GM12878 (cell line): ENCODE measurements around the gene CDK4. TPM values are rescaled to one million over a fixed set of nuclear protein-coding genes. Genes with fewer than 3 reads are reported as not detected.

ENCODE experiments used
- ATAC-seq: fragments of 200-7000 bp; cut with Tn5 transposase; 3 replicates; pipeline ENCODE4 v1.9.1; 2020; ENCODE audit warnings: mild to moderate bottlenecking, moderate library complexity
- BruUV-seq: library from RNA; stranded (reverse); fragments of 400-500 nt; replicated peaks from 2 replicates; lab custom pipeline; 2021; lab: Mats Ljungman, UMichigan
- CTCF ChIA-PET: fragments of 300-600 bp; sonication (Branson Sonifier 250); formaldehyde crosslinking; extraction: SDS; loops from one replicate; lab custom pipeline; 2021; ENCODE audit warnings: inconsistent platforms; lab: Yijun Ruan, JAX
- POLR2A ChIA-PET: fragments of 350-600 bp; formaldehyde crosslinking; extraction: SDS; loops from one replicate; lab custom pipeline; 2021; ENCODE audit warnings: inconsistent platforms; lab: Charles Lee
- RAD21 ChIA-PET: fragments of 300-600 bp; sonication (Branson Sonifier 250); formaldehyde crosslinking; loops from one replicate; lab custom pipeline; 2023; ENCODE audit warnings: antibody characterized with exemption; ENCODE audit not compliant: unreplicated experiment; lab: Charles Lee
- SMC1A ChIA-PET: fragments of 300-600 bp; sonication (Branson Sonifier 250); formaldehyde crosslinking; loops from one replicate; lab custom pipeline; 2023; ENCODE audit not compliant: unreplicated experiment, uncharacterized antibody; lab: Charles Lee
- DNase-seq: peaks from one replicate; pipeline ENCODE4 v3.0.0-alpha.2; 2011; ENCODE audit warnings: low read depth, low spot score
- FAIRE-seq: peaks from 3 replicates; lab custom pipeline; 2011; peaks lifted over from hg19 to GRCh38; lab: Jason Lieb, UNC
- H2AFZ ChIP-seq: 2 replicates; pipeline ENCODE4 v1.6.0; 2011; ENCODE audit warnings: low read depth, low read length, control low read depth; ENCODE audit not compliant: control insufficient read depth
- H3K27ac ChIP-seq: 2 replicates; pipeline ENCODE4 v1.5.1; 2011; ENCODE audit warnings: control low read depth; ENCODE audit not compliant: control insufficient read depth, insufficient read depth
- H3K27me3 ChIP-seq, 2 experiments: replicated peaks in 1 of 2; 2 replicates each; pipeline versions ENCODE4 v1.6.0 to v1.6.1; 2011; ENCODE audit warnings: low read length in 1 of 2; ENCODE audit not compliant: control insufficient read depth in 2 of 2, insufficient read depth in 2 of 2
- H3K36me3 ChIP-seq, 2 experiments: 2 replicates each; pipeline ENCODE4 v1.5.1; 2011; ENCODE audit warnings: low read length in 1 of 2; ENCODE audit not compliant: control insufficient read depth in 2 of 2, insufficient read depth in 2 of 2
- H3K4me1 ChIP-seq: 2 replicates; pipeline ENCODE4 v1.6.1; 2011; ENCODE audit warnings: mild to moderate bottlenecking, low read length, moderate library complexity, mixed read lengths; ENCODE audit not compliant: control insufficient read depth, insufficient read depth
- H3K4me2 ChIP-seq: 2 replicates; pipeline ENCODE4 v1.6.0; 2011; ENCODE audit warnings: control low read depth; ENCODE audit not compliant: control insufficient read depth, insufficient read depth
- H3K4me3 ChIP-seq: fragments of 200-600 bp; sonication (generic); 2 replicates; pipeline ENCODE4 v1.5.1; 2016
- H3K79me2 ChIP-seq: 2 replicates; pipeline ENCODE4 v1.6.0; 2011; ENCODE audit warnings: low read length; ENCODE audit not compliant: control insufficient read depth, insufficient read depth
- H3K9ac ChIP-seq: 2 replicates; pipeline ENCODE4 v1.8.0; 2011; ENCODE audit warnings: low read length, control low read depth, mixed read lengths; ENCODE audit not compliant: control insufficient read depth, insufficient read depth
- H3K9me3 ChIP-seq: replicated peaks from 3 replicates; pipeline ENCODE4 v1.5.1; 2011; ENCODE audit warnings: mild to moderate bottlenecking, low read length; ENCODE audit not compliant: control insufficient read depth, insufficient read depth
- H4K20me1 ChIP-seq: 2 replicates; pipeline ENCODE4 v1.6.0; 2011; ENCODE audit not compliant: control insufficient read depth, insufficient read depth
- CREB1 ChIP-seq: IDR thresholded peaks from 2 replicates; pipeline ENCODE4 v1.6.1; 2012; ENCODE audit warnings: low read depth, mild to moderate bottlenecking, inconsistent platforms
- FOS ChIP-seq: IDR thresholded peaks from 3 replicates; pipeline ENCODE4 v1.6.1; 2011; ENCODE audit warnings: borderline replicate concordance; ENCODE audit not compliant: insufficient read length; ENCODE audit errors: extremely low read depth
- HCFC1 ChIP-seq: fragments of 150-350 bp; IDR thresholded peaks from 2 replicates; pipeline ENCODE4 v1.6.1; 2014; ENCODE audit warnings: low read length
- NFYB ChIP-seq: IDR thresholded peaks from 2 replicates; pipeline ENCODE4 v1.6.1; 2011; ENCODE audit warnings: low read depth, mild to moderate bottlenecking, low read length, improper control_type of control experiment, moderate library complexity; ENCODE audit not compliant: insufficient read depth
- RB1 ChIP-seq: fragments of 450-650 bp; formaldehyde crosslinking; IDR thresholded peaks from 2 replicates; pipeline ENCODE4 v1.6.1; 2017; ENCODE audit warnings: mild to moderate bottlenecking, borderline replicate concordance
- SIX5 ChIP-seq: IDR thresholded peaks from 2 replicates; pipeline ENCODE4 v1.6.1; 2011; ENCODE audit warnings: mild to moderate bottlenecking, low read depth, low read length, moderate library complexity; ENCODE audit not compliant: severe bottlenecking
- STAT1 ChIP-seq: fragments of 450-650 bp; conservative IDR thresholded peaks from 2 replicates; pipeline ENCODE4 v1.6.1; 2014; ENCODE audit warnings: antibody characterized with exemption, mild to moderate bottlenecking
- WRNIP1 ChIP-seq: IDR thresholded peaks from 2 replicates; pipeline ENCODE4 v1.6.1; 2011; ENCODE audit warnings: low read depth, low read length, improper control_type of control experiment, borderline replicate concordance
- YBX1 ChIP-seq: fragments of 450-650 bp; IDR thresholded peaks from 2 replicates; pipeline ENCODE4 v1.6.1; 2016; ENCODE audit warnings: antibody characterized with exemption
- WGBS: methylation state at CpG from one replicate; pipeline ENCODE4 v1.1.6; 2016; ENCODE audit warnings: low lambda C conversion rate; ENCODE audit not compliant: insufficient replicate concordance, insufficient coverage; ENCODE audit errors: missing lambda C conversion rate; 5-methylcytosine and 5-hydroxymethylcytosine counted together
- in situ Hi-C: fragments of 300-500 bp; cut with MboI; formaldehyde crosslinking; loops from 9 replicates; pipeline ENCODE4 v1.14.3; 2018; ENCODE audit warnings: mixed read lengths
- intact Hi-C: fragments of 100-400 bp; cut with micrococcal nuclease; formaldehyde crosslinking; loops from one replicate; pipeline ENCODE4 v1.14.2; 2022; ENCODE audit not compliant: unreplicated experiment
- polyA plus RNA-seq, 11 experiments: library from polyadenylated mRNA; depleted of rRNA in 4 of 11; unstranded in 6 of 11; stranded (reverse) in 5 of 11; fragments of >200 nt; fragmentation: Nextera tagmentation in 4 of 11; fragmentation: Illumina TruSeq in 1 of 11; extraction: Ambion mirVana in 4 of 11; extraction: Trizol in 1 of 11; gene quantifications; 1 replicate in 1 of 11; 2 replicates in 10 of 11; pipeline versions ENCODE4 v1.2.1 to v1.2.3, GENCODE V29; 2011 to 2016; ENCODE audit warnings: inconsistent platforms in 2 of 11, missing spikeins in 2 of 11, low read depth in 1 of 11
- total RNA-seq, 4 experiments: library from RNA; depleted of rRNA in 3 of 4; stranded (reverse); fragments of >200 nt in 3 of 4; fragmentation: Illumina TruSeq in 1 of 4; extraction: Trizol in 1 of 4; gene quantifications; 2 replicates each; pipeline versions ENCODE4 v1.2.1 to v1.2.3, GENCODE V29; 2013 to 2021
- TF ChIP-seq, protein P1 (sequence below), 3 experiments: IDR thresholded peaks in 2 of 3; conservative IDR thresholded peaks in 1 of 3; 2 replicates each; pipeline ENCODE4 v1.5.1; 2011; ENCODE audit warnings: low read depth in 3 of 3, low read length in 3 of 3, mild to moderate bottlenecking in 3 of 3, control low read depth in 2 of 3, moderate library complexity in 2 of 3, inconsistent platforms in 1 of 3, mixed read lengths in 1 of 3; ENCODE audit not compliant: control insufficient read depth in 2 of 3, insufficient read depth in 1 of 3; ENCODE audit errors: extremely low read depth in 1 of 3
- TF ChIP-seq, protein P2 (sequence below): fragments of 450-650 bp; IDR thresholded peaks from 2 replicates; pipeline ENCODE4 v1.6.1; 2016; ENCODE audit warnings: mild to moderate bottlenecking, moderate library complexity, borderline replicate concordance
- TF ChIP-seq, protein P3 (sequence below): fragments of 450-650 bp; IDR thresholded peaks from 2 replicates; pipeline ENCODE4 v1.6.1; 2018; ENCODE audit warnings: borderline replicate concordance, mild to moderate bottlenecking; ENCODE audit not compliant: partially characterized antibody
- TF ChIP-seq, protein P4 (sequence below): IDR thresholded peaks from 2 replicates; pipeline ENCODE4 v1.6.1; 2012; ENCODE audit warnings: low read depth, low read length, improper control_type of control experiment

Gene CDK4
- total and polyA plus RNA-seq, 10 of the 15 experiments (the other 5 are each of a cell fraction or from before 2014, with no cell fraction given): 26.1 to 385 (median 221) TPM

DNA sequence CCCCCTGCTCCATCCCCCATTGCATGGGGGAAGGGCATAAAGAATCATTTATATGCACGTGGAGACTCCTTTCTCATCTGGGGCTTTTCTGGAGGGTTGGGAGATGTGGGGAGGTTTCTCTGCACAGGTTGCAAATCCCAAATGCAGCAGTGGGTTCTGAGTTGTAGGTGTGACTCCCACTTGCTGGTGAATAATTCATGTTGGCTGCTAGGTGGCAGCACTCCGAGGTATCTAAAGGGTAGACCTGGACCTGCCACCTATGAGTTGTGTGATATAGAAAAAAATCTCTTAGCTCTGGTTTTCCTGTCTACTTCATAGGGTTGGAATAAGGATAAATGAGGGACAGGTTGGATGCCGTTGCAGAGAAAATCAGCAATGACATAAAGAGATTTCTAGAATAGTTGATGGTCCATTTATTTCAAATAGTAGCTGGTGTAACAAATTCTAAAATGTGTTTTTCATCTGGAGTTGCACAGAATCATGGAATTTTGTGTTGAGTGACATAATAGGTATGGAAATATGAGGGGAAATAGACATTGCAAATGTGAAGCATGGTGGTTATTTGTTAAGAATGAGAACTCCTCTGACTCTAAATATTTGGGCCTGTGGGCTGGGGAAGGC, 7.4 kb upstream of the CDK4 start:
- peaks cover 0 to 2% of the 10 kb centered on the region in 2 experiments; a peak in 1 of 4 replicates for H3K27me3 ChIP-seq
- H4K20me1 ChIP-seq: no peaks in the 10 kb centered on the region; the same call in 1 of the 2 replicates
- 11% methylated on average over 3 of the region's 3 CpGs for WGBS
- no peak overlapping the region for H3K9ac ChIP-seq
- peak; percentile 43 for ATAC-seq
- in situ Hi-C loops: no loop called here
- H3K4me3 ChIP-seq: no peak overlapping the region
- CTCF ChIA-PET: interaction anchor here (0.8 to 2.0 kb wide), 23 partner anchors 8 to 184 kb away, joined by 3 to 11 read pairs (median 4); partner anchors contain the start of genes AVIL, EEF1AKMT3, METTL1 and OS9
- RAD21 ChIA-PET: interaction anchor here (1.1 to 1.5 kb wide), 2 partner anchors 137 to 176 kb away, joined by 3 to 4 read pairs; no protein-coding TSS in a partner anchor
- H3K4me2 ChIP-seq: no peak overlapping the region
- no TSS peak for BruUV-seq
- H3K79me2 ChIP-seq: no peaks in the 10 kb centered on the region
- peaks cover 0 to 3% of the 10 kb centered on the region in 2 experiments; a peak in 2 of 4 replicates for H3K36me3 ChIP-seq
- POLR2A ChIA-PET: no interaction called here
- FAIRE-seq: peak; percentile 47
- intact Hi-C loops: loop anchor here (5.0 to 10.0 kb wide), 2 partner anchors 73 to 285 kb away; partner anchors contain the start of gene ARHGAP9
- SMC1A ChIA-PET: interaction anchor here (0.7 to 1.1 kb wide), 4 partner anchors 13 to 145 kb away, joined by 3 to 5 read pairs (median 4); partner anchors contain the start of genes EEF1AKMT3 and METTL1
- H2AFZ ChIP-seq: no peak overlapping the region
- no peak overlapping the region for H3K27ac ChIP-seq
- peaks cover 8% of the 10 kb centered on the region for H3K4me1 ChIP-seq
- no peak for DNase-seq
- no peaks in the 10 kb centered on the region; the same call in 2 of the 3 replicates for H3K9me3 ChIP-seq
- TF ChIP-seq CREB1: no peak
- TF ChIP-seq, protein P1, sequence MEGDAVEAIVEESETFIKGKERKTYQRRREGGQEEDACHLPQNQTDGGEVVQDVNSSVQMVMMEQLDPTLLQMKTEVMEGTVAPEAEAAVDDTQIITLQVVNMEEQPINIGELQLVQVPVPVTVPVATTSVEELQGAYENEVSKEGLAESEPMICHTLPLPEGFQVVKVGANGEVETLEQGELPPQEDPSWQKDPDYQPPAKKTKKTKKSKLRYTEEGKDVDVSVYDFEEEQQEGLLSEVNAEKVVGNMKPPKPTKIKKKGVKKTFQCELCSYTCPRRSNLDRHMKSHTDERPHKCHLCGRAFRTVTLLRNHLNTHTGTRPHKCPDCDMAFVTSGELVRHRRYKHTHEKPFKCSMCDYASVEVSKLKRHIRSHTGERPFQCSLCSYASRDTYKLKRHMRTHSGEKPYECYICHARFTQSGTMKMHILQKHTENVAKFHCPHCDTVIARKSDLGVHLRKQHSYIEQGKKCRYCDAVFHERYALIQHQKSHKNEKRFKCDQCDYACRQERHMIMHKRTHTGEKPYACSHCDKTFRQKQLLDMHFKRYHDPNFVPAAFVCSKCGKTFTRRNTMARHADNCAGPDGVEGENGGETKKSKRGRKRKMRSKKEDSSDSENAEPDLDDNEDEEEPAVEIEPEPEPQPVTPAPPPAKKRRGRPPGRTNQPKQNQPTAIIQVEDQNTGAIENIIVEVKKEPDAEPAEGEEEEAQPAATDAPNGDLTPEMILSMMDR (IDR thresholded peaks at IDR 0.05 in 2 of 3, conservative IDR thresholded peaks at IDR 0.05 in 1 of 3; ENCODE audit: control insufficient read depth in 2 of 3, extremely low read depth in 1 of 3, insufficient read depth in 1 of 3, low read depth in 3 of 3, low read length in 3 of 3): peak; percentile 55 to 59 (median 56)
- TF ChIP-seq SIX5: no peak
- TF ChIP-seq WRNIP1: no peak
- TF ChIP-seq, protein P2, sequence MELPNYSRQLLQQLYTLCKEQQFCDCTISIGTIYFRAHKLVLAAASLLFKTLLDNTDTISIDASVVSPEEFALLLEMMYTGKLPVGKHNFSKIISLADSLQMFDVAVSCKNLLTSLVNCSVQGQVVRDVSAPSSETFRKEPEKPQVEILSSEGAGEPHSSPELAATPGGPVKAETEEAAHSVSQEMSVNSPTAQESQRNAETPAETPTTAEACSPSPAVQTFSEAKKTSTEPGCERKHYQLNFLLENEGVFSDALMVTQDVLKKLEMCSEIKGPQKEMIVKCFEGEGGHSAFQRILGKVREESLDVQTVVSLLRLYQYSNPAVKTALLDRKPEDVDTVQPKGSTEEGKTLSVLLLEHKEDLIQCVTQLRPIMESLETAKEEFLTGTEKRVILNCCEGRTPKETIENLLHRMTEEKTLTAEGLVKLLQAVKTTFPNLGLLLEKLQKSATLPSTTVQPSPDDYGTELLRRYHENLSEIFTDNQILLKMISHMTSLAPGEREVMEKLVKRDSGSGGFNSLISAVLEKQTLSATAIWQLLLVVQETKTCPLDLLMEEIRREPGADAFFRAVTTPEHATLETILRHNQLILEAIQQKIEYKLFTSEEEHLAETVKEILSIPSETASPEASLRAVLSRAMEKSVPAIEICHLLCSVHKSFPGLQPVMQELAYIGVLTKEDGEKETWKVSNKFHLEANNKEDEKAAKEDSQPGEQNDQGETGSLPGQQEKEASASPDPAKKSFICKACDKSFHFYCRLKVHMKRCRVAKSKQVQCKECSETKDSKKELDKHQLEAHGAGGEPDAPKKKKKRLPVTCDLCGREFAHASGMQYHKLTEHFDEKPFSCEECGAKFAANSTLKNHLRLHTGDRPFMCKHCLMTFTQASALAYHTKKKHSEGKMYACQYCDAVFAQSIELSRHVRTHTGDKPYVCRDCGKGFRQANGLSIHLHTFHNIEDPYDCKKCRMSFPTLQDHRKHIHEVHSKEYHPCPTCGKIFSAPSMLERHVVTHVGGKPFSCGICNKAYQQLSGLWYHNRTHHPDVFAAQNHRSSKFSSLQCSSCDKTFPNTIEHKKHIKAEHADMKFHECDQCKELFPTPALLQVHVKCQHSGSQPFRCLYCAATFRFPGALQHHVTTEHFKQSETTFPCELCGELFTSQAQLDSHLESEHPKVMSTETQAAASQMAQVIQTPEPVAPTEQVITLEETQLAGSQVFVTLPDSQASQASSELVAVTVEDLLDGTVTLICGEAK: no peak
- no peak for TF ChIP-seq FOS
- no peak for TF ChIP-seq HCFC1
- TF ChIP-seq, protein P3, sequence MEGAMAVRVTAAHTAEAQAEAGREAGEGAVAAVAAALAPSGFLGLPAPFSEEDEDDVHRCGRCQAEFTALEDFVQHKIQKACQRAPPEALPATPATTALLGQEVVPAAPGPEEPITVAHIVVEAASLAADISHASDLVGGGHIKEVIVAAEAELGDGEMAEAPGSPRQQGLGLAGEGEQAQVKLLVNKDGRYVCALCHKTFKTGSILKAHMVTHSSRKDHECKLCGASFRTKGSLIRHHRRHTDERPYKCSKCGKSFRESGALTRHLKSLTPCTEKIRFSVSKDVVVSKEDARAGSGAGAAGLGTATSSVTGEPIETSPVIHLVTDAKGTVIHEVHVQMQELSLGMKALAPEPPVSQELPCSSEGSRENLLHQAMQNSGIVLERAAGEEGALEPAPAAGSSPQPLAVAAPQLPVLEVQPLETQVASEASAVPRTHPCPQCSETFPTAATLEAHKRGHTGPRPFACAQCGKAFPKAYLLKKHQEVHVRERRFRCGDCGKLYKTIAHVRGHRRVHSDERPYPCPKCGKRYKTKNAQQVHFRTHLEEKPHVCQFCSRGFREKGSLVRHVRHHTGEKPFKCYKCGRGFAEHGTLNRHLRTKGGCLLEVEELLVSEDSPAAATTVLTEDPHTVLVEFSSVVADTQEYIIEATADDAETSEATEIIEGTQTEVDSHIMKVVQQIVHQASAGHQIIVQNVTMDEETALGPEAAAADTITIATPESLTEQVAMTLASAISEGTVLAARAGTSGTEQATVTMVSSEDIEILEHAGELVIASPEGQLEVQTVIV: no peak
- no peak for TF ChIP-seq YBX1
- TF ChIP-seq, protein P4, sequence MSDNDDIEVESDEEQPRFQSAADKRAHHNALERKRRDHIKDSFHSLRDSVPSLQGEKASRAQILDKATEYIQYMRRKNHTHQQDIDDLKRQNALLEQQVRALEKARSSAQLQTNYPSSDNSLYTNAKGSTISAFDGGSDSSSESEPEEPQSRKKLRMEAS: no peak
- TF ChIP-seq NFYB: no peak
- TF ChIP-seq STAT1: no peak
- TF ChIP-seq RB1: no peak
